ENCODE data around the gene UROC1.

- no peak for TF ChIP-seq TAF1 (IDR thresholded peaks at IDR 0.05; ENCODE audit: low read depth, low read length)
- TF ChIP-seq POLR2A (IDR thresholded peaks at IDR 0.05; ENCODE audit: low read depth, low read length) = no peak
- TF ChIP-seq POLR2AphosphoS5 (IDR thresholded peaks at IDR 0.05; ENCODE audit: low read depth, low read length) = no peak
Observed at GRCh38 chr3:126518779-126519177, 1.2 kb upstream of the UROC1 start.

All from GM12891 (cell line).